G401.6 (cell line): Measurements from ENCODE around the gene SLC40A1.

ENCODE experiments used
- FAIRE-seq: peaks from 2 replicates; lab custom pipeline; 2012; peaks lifted over from hg19 to GRCh38; lab: Jason Lieb, UNC

The SLC40A1 gene

DNA sequence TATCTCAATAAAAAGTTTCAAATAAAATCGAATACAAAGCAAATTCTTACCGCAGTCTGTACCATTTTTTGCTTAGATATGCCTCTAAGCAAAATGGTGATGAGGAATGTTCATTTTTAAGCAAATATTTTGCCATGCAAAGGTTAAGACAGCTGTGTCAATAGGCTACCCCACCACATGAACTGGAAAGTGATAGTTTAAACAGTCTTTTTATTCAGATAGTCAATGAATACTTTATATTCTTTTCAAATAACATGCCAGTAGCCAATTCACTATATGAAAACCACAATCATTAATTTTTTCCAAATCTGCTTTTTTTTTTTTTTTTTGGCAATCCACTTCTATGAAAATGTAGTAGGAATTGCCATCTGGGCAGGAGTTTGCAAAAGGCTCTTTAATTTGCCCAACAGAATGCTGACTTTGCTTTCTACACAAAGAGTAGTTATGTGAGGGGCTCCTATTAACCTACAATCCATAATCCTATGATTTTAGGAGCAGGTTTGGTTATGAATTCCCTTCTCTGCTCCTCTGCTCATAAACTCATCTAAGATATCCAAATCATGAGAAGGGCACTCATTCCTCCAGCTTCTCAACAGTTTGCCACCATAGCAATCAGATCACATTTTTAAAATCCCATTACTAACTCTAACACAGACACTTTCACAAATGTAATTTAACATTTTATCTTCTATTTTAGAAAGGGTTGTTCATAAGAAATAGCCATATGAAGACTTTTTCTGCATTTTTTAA lies 69.2 kb downstream of the SLC40A1 start:
- FAIRE-seq = no peak
